ENCODE data around the gene APAF1. TPM values are rescaled to one million over a fixed set of nuclear protein-coding genes. Genes with fewer than 3 reads are reported as not detected.

APAF1 gene
- total RNA-seq, 4 donors from 2014 or later, result 10.5 to 25.4 (median 23.4) TPM

- no peak overlapping the region for H3K4me3 ChIP-seq
- intact Hi-C loops (cut with DNase I; ENCODE audit: low total_unique reads), result no loop called here
- peaks cover 0 to 21% (median under 1%) of the 10 kb centered on the region in 4 donors for H3K36me3 ChIP-seq
- H3K4me1 ChIP-seq, result peaks cover 0 to 12% (median 2%) of the 10 kb centered on the region in 4 donors
- H3K9me3 ChIP-seq, result no peaks in the 10 kb centered on the region
- H3K27me3 ChIP-seq, result no peaks in the 10 kb centered on the region
- WGBS, 2 donors (ENCODE audit: low coverage in 1 of 2), result 75 to 86% methylated on average over 3 of the region's 3 CpGs
- no peak for DNase-seq
- no peak overlapping the region for H3K27ac ChIP-seq
- in situ Hi-C loops (cut with MboI; ENCODE audit: low pct_ligation_motif_present in 1 of 4, low pct_unique_long_range_greater_than_20kb in 1 of 4, low sequenced_read_pairs in 3 of 4), result no loop called here
- TF ChIP-seq POLR2A (IDR thresholded peaks at IDR 0.05), result no peak
- TF ChIP-seq CTCF (IDR thresholded peaks at IDR 0.05), result no peak
- TF ChIP-seq POLR2AphosphoS5 (IDR thresholded peaks at IDR 0.05), result no peak
- TF ChIP-seq EP300 (IDR thresholded peaks at IDR 0.05; ENCODE audit: low read depth), result no peak
Measured at GRCh38 chr12:98738002-98738401, 92.9 kb downstream of the APAF1 start.

- no peak for DNase-seq
- TF ChIP-seq POLR2AphosphoS5 (IDR thresholded peaks at IDR 0.05) (no peak), POLR2A (IDR thresholded peaks at IDR 0.05) (no peak)
- Histone ChIP-seq H3K27ac (no peak overlapping the region), H3K4me1 (peaks cover 0 to 12% (median 2%) of the 10 kb centered on the region in 4 donors), H3K27me3 (no peaks in the 10 kb centered on the region), H3K36me3 (peaks cover 0 to 15% (median 0%) of the 10 kb centered on the region in 4 donors), H3K4me3 (no peak overlapping the region), H3K9me3 (no peaks in the 10 kb centered on the region)
- in situ Hi-C loops (cut with MboI; ENCODE audit: low pct_ligation_motif_present in 1 of 4, low pct_unique_long_range_greater_than_20kb in 1 of 4, low sequenced_read_pairs in 3 of 4), result no loop called here
- 83 to 94% methylated on average over 2 of the region's 2 CpGs for WGBS, 2 donors (ENCODE audit: low coverage in 1 of 2)
- intact Hi-C loops (cut with DNase I; ENCODE audit: low total_unique reads), result no loop called here
Measured at GRCh38 chr12:98738539-98738938, 93.4 kb downstream of the APAF1 start.

DNA sequence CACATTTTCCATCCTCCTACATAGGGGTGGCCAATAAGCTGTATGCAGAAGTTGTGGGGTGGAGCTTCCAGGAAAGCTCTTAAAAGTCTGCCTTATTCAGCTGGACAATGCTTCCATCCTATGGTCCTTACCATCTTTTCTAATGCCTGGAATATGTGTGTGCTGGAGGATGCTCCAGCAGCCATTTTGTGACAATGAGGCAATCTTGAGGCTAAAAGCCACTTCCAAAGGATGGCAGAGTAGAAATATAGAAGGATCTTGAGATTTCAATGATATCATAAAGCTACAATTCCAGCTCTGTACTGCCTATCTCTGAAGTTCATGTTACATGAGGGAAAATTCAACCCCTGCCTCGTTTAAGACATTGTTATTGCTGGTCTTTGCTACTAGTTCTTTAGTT lies 95.7 kb downstream of the APAF1 start:
- intact Hi-C loops (cut with DNase I; ENCODE audit: low total_unique reads), result no loop called here
- Histone ChIP-seq H3K27ac (no peak overlapping the region), H3K4me3 (no peak overlapping the region), H3K9me3 (no peaks in the 10 kb centered on the region), H3K27me3 (peaks cover 12% of the 10 kb centered on the region), H3K4me1 (peaks cover 0 to 13% (median 4%) of the 10 kb centered on the region in 4 donors), H3K36me3 (no peaks in the 10 kb centered on the region)
- TF ChIP-seq POLR2AphosphoS5 (IDR thresholded peaks at IDR 0.05) (no peak), POLR2A (IDR thresholded peaks at IDR 0.05) (no peak), EP300 (IDR thresholded peaks at IDR 0.05; ENCODE audit: low read depth) (no peak), CTCF (IDR thresholded peaks at IDR 0.05) (no peak)
- DNase-seq, result no peak
- 67 to 68% methylated on average over 1 of the region's 1 CpG for WGBS, 2 donors (ENCODE audit: low coverage in 1 of 2)
- in situ Hi-C loops (cut with MboI; ENCODE audit: low pct_ligation_motif_present in 1 of 4, low pct_unique_long_range_greater_than_20kb in 1 of 4, low sequenced_read_pairs in 3 of 4), result no loop called here

GRCh38 chr12:98741196-98741555 lies 96.1 kb downstream of the APAF1 start:
- Histone ChIP-seq H3K27me3 (peaks cover 16% of the 10 kb centered on the region), H3K9me3 (no peaks in the 10 kb centered on the region), H3K4me1 (peaks cover 0 to 17% (median 6%) of the 10 kb centered on the region in 4 donors), H3K27ac (no peak overlapping the region), H3K36me3 (no peaks in the 10 kb centered on the region), H3K4me3 (no peak overlapping the region)
- TF ChIP-seq POLR2AphosphoS5 (IDR thresholded peaks at IDR 0.05) (no peak), POLR2A (IDR thresholded peaks at IDR 0.05) (no peak), CTCF (IDR thresholded peaks at IDR 0.05) (no peak), EP300 (IDR thresholded peaks at IDR 0.05; ENCODE audit: low read depth) (no peak)
- no peak for DNase-seq
- in situ Hi-C loops (cut with MboI; ENCODE audit: low pct_ligation_motif_present in 1 of 4, low pct_unique_long_range_greater_than_20kb in 1 of 4, low sequenced_read_pairs in 3 of 4), result no loop called here
- intact Hi-C loops (cut with DNase I; ENCODE audit: low total_unique reads), result no loop called here
- 82 to 94% methylated on average over 3 to 4 of the region's 4 CpGs for WGBS, 2 donors (ENCODE audit: low coverage in 1 of 2)
